Frontal cortex (tissue), 4 donors: ENCODE data around the gene RNF114. TPM values are rescaled to one million over a fixed set of nuclear protein-coding genes. Genes with fewer than 3 reads are reported as not detected.
"Not testable (repeated sequence)": the region's sequence is repeated elsewhere in the genome, so short reads cannot be mapped to it uniquely, and the experiment has no call there.

Experiments
- DNase-seq, 2 donors: peaks; one replicate each; pipeline ENCODE4 v3.0.0; 2012; ENCODE audit warnings: low spot score in 2 of 2
- FAIRE-seq: peaks from 2 replicates; lab custom pipeline; 2012; peaks lifted over from hg19 to GRCh38; lab: Jason Lieb, UNC
- total RNA-seq: library from RNA; depleted of rRNA; stranded (reverse); fragments of >200 nt; gene quantifications from one replicate; pipeline ENCODE4 v1.2.3, GENCODE V29; 2014
- donor health status: control.
- donor health status: control.
- donor health status: control.

Gene RNF114, protein sequence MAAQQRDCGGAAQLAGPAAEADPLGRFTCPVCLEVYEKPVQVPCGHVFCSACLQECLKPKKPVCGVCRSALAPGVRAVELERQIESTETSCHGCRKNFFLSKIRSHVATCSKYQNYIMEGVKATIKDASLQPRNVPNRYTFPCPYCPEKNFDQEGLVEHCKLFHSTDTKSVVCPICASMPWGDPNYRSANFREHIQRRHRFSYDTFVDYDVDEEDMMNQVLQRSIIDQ
- total RNA-seq, result 31.0 TPM

GRCh38 chr20:49936153-49937026, at the start of gene RNF114:
Gene RNF114, plus strand, starts transcription at chr20:49936397. Its CDS starts 16 bp downstream, at chr20:49936413.
- no peak for FAIRE-seq
- DNase-seq, result peak; percentile 94 to 97

- DNase-seq (no peak), FAIRE-seq (no peak)
These were observed 49.5 kb upstream of the RNF114 start for GRCh38 chr20:49886571-49887213.

DNA sequence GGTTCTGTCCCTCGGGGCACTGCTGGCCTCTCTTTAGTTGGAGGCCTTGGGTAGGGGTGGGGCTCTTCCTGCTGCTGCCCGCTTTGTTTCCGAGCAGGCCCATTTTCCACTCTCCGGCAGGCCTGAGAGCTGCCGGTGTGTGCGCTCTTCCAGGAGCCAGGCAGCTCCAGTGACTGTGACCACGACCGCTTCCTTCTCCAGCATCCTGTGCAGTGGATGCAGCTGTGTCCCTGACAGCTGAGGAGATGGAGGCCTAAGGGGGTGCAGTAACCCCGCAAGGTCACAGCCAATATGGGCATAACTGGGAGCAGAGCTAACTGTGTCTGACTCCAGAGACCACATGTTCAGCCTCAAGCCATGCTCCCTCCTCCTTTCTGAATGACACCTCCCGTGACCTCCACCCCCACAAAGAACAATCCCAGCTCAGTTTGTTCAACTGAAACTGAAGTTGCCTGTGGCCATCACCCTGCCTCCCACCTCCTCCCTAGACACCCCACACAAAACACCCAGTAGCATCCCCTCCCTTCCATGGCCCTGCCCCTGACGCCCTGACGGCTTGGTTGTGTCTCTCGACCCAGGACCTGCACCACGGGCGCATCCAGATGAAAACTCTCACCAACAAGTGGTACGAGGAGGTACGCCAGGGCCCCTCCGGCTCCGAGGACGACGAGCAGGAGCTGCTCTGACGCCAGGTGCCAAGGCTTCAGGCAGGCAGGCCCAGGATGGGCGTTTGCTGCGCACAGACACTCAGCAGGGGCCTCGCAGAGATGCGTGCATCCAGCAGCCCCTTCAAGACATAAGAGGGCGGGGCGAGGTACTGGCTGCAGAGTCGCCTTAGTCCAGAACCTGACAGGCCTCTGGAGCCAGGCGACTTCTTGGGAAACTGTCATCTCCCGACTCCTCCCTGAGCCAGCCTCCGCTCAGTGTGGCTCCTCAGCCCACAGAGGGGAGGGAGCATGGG, 48.7 kb upstream of the RNF114 start:
- FAIRE-seq (no peak), DNase-seq (peak in 1 of 2 donors; percentile 48)

GRCh38 chr20:49888212-49889000, 47.8 kb upstream of the RNF114 start:
- DNase-seq, result peak; percentile 75 to 84
- peak; percentile 15 for FAIRE-seq

GRCh38 chr20:49889001-49889934, 46.9 kb upstream of the RNF114 start:
- no peak for DNase-seq
- FAIRE-seq, result no peak

DNA sequence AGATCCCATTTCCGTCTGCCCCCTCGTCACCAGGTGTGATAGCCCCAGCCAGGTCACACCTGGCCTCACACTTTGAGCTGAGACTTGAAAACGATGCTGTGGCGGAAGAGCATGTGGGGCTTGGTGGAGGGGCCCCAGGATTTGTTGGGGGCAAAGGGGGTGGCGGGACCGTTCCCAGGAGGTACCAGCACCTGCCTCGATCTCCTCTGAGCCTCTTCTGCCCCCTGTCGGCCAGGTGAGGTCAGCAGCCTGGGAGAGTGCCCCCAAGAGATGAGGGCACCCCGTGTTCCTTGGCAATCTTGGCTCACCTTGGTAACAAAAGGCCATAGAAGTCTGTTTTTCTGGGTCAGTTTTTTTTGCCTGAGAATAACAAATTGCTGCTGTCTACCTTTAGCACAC, 46.3 kb upstream of the RNF114 start:
- DNase-seq (no peak), FAIRE-seq (no peak)

- DNase-seq, result no peak
- no peak for FAIRE-seq
These were observed 45.5 kb upstream of the RNF114 start for GRCh38 chr20:49890471-49891361.

GRCh38 chr20:49891476-49892110, 44.6 kb upstream of the RNF114 start:
- FAIRE-seq (no peak), DNase-seq (no peak)

GRCh38 chr20:49892260-49892659, 43.9 kb upstream of the RNF114 start:
- DNase-seq, result no peak
- FAIRE-seq, result no peak

DNA sequence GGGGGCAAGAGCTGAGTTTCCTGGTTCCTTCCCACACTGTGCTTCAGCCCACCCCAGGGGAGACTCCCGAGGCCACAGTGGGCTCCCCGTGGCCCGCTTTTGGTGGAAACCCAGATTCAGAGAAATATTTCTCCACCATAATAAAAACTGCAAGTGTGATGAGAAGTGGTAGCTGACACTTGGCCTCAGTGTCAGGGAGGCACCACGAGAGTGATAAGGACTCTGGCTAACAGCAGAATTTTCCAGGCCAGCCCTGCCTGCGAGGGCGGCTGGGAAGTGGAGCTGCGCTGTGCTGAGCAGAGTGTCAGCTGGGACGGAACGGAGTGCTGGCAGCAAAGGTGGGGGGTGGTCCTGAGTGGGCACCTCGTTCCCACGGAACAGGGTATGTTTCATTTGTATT, 43.4 kb upstream of the RNF114 start:
- no peak for DNase-seq
- no peak for FAIRE-seq

DNA sequence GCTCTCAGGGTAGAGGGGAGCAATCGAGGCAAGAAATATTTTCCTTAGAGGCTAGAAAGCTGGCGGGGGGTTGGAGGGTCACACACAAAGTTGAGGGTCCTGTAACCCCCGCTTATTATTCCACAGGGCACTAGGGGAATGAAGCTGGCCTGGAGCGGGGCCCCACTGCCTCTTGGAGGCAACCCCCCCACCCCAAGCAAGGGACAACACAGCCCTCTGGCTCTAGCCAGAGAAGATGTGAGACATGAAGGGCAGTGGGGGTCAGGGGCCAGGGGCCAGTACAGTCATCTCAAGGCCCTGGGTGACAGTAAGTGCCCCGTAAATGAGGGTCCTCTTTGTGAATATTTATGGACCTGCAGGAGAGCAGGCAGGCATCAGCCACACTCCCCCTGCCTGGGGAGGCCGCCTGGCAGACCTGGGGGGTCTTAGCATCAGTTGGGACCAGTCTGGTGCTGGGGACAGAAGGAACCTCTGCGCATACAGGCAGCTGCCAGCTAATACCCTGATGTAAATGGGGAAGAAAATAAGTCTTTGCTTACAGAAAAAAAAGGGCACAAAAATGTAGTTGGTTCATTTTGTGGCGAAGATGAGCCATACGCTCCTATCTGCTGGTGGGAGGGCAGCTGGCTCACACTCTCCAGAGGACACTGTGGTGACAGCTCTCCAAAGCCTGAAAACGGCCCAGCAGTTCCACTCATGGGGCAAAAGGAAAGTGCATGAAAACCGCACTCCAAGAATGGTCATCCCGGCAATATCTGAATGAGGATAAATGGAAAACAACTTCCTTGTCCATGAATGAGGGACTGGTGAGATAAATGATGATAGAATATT, 42.7 kb upstream of the RNF114 start:
- no peak for FAIRE-seq

GRCh38 chr20:49894073-49894470, 42.1 kb upstream of the RNF114 start:
- FAIRE-seq, result no peak

More for the DNA sequence above, 42.7 kb upstream of the RNF114 start:
- no peak for DNase-seq

DNA sequence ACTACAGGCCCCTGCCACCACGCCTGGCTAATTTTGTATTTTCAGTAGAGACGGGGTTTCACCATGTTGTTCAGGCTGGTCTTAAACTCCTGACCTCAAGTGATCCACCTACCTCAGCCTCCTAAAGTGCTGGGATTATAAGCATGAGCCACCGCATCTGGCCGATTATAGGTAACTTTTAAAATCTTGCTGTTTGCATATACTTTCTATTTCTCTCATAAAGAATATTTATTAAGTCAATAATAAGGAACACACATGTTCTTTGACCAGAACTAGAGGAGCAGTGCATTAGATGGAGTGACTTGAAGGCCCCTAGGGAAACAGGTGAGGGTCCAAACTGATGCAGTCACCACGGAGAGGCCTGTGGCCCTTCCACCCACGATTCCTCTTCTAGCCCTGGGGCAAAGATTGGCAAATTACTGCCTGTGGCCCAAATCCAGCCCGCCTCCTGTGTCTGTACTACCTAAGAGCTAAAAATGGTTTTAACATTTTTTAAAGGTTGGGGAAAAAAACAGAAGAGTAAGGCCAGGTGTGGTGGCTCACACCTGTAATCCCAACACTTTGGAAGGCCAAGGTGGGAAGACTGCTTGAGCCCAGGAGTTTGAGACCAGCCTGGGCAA, 40.6 kb upstream of the RNF114 start:
- not testable (repeated sequence) for FAIRE-seq

More at GRCh38 chr20:49894073-49894470, 42.1 kb upstream of the RNF114 start:
- DNase-seq, result no peak

DNA sequence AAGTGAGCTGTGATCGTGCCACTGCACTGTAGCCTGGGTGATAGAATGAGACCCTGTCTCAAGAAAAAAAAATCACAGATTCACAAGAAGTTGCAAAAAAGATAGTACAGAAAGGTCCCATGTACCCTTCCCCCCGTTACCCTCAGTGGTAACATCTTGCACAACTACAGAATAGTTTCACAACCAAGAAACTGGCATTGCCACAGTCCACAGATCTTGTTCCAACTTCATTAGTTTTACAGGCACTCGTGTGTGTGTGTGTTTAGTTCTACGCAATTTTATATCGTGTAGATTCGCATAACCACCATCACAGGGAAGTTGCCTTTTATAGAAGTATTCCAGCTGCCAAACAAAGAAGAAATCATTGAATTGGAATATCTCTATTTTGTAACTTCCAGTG, 40.0 kb upstream of the RNF114 start:
- FAIRE-seq (no peak), DNase-seq (no peak)

More for the DNA sequence above, 40.6 kb upstream of the RNF114 start:
- DNase-seq, result not testable (repeated sequence)
